GM19023 (cell line): ENCODE results near the gene TNXB.

ENCODE experiments used
- ATAC-seq: cut with Tn5 transposase; IDR thresholded peaks from one replicate; pipeline ENCODE4 v1.9.1; 2021; ENCODE audit warnings: mild to moderate bottlenecking, moderate library complexity; ENCODE audit not compliant: unreplicated experiment

Gene TNXB

GRCh38 chr6:32140420-32141046 is 31.4 kb upstream of the TNXB start:
- ATAC-seq, result no peak

- ATAC-seq, result no peak
Observed at GRCh38 chr6:32139590-32139989, 30.5 kb upstream of the TNXB start.

GRCh38 chr6:32137454-32137853 is 28.3 kb upstream of the TNXB start:
- no peak for ATAC-seq

GRCh38 chr6:32133786-32134185 is 24.6 kb upstream of the TNXB start:
- no peak for ATAC-seq

GRCh38 chr6:32132110-32132509 is 23.0 kb upstream of the TNXB start:
- no peak for ATAC-seq

- ATAC-seq, result no peak
Observed at GRCh38 chr6:32131439-32131948, 22.4 kb upstream of the TNXB start.

- no peak for ATAC-seq
Observed at GRCh38 chr6:32129297-32130088, 20.4 kb upstream of the TNXB start.

- no peak for ATAC-seq
Observed at GRCh38 chr6:32128751-32129296, 19.7 kb upstream of the TNXB start.

GRCh38 chr6:32127717-32128592 is 18.8 kb upstream of the TNXB start, which contains the start of gene ATF6B:
ATF6B (minus strand) TSS chr6:32128246; CDS start chr6:32128207, 39 bp downstream.
- ATAC-seq, result peak; percentile 86

GRCh38 chr6:32127409-32127716 is 18.2 kb upstream of the TNXB start:
- ATAC-seq, result no peak

GRCh38 chr6:32126880-32127279 is 17.7 kb upstream of the TNXB start:
- no peak for ATAC-seq

GRCh38 chr6:32123681-32124080 is 14.5 kb upstream of the TNXB start:
- ATAC-seq, result no peak

GRCh38 chr6:32120573-32121059 is 11.5 kb upstream of the TNXB start:
- ATAC-seq, result no peak

GRCh38 chr6:32118782-32119628 is 9.9 kb upstream of the TNXB start:
- no peak for ATAC-seq

- ATAC-seq, result no peak
Observed at GRCh38 chr6:32117461-32117860, 8.3 kb upstream of the TNXB start.

- no peak for ATAC-seq
Observed at GRCh38 chr6:32116674-32117073, 7.5 kb upstream of the TNXB start.

- no peak for ATAC-seq
Observed at GRCh38 chr6:32115623-32116022, 6.5 kb upstream of the TNXB start.

- ATAC-seq, result no peak
Observed at GRCh38 chr6:32114796-32115195, 5.7 kb upstream of the TNXB start.

GRCh38 chr6:32113386-32114352 is 4.5 kb upstream of the TNXB start:
- no peak for ATAC-seq
